Ovary (tissue), 9 donors: ENCODE measurements around the gene L2HGDH. TPM values are rescaled to one million over a fixed set of nuclear protein-coding genes. Genes with fewer than 3 reads are reported as not detected.
"Not testable (repeated sequence)": the region's sequence is repeated elsewhere in the genome, so short reads cannot be mapped to it uniquely, and the experiment has no call there.

Source experiments
- DNase-seq, 5 donors: peaks; one replicate each; pipeline ENCODE4 v3.0.0-alpha.2; 2019 to 2020
- H3K27ac ChIP-seq, 2 donors: fragments of 200-600 bp; one replicate each; pipeline versions ENCODE4 v1.5.1 to v1.8.0; 2019 to 2022
- H3K27me3 ChIP-seq: fragments of 200-600 bp; one replicate; pipeline ENCODE4 v1.8.0; 2022
- H3K36me3 ChIP-seq: fragments of 200-600 bp; sonication (generic); one replicate; pipeline ENCODE4 v1.5.1; 2019
- H3K4me1 ChIP-seq: one replicate; pipeline ENCODE4 v1.8.1; 2013; ENCODE audit warnings: mild to moderate bottlenecking, moderate library complexity; ENCODE audit not compliant: insufficient read depth
- H3K4me3 ChIP-seq: fragments of 200-600 bp; sonication (generic); one replicate; pipeline ENCODE4 v1.5.1; 2017
- H3K9me3 ChIP-seq, 2 donors: fragments of 200-600 bp in 1 of 2; sonication (generic) in 1 of 2; one replicate each; pipeline versions ENCODE4 v1.5.1 to v1.8.1; 2013 to 2019; ENCODE audit warnings: mild to moderate bottlenecking in 1 of 2, moderate library complexity in 1 of 2
- EP300 ChIP-seq: sonication (generic); formaldehyde crosslinking; IDR thresholded peaks from one replicate; pipeline ENCODE4 v1.6.1; 2017; ENCODE audit warnings: antibody characterized with exemption
- POLR2A ChIP-seq: fragments of 450-650 bp; IDR thresholded peaks from one replicate; pipeline ENCODE4 v1.6.1; 2017; ENCODE audit warnings: antibody characterized with exemption, mild to moderate bottlenecking, moderate library complexity
- WGBS, 3 donors: extraction: QIAGEN DNeasy Blood & Tissue Kit in 1 of 3; methylation state at CpG; one replicate each; pipeline versions ENCODE4 v1.1.5 to v1.1.7; 2013 to 2017; 5-methylcytosine and 5-hydroxymethylcytosine counted together
- intact Hi-C, 4 donors: fragments of 100-400 bp; cut with DNase I; formaldehyde crosslinking; loops; one replicate each; pipeline versions ENCODE4 v1.11.0 to v1.15.1; 2022 to 2023
- polyA plus RNA-seq, 2 donors: library from polyadenylated mRNA; stranded (reverse); fragments of 200-250 nt in 1 of 2; fragments of 350-450 nt in 1 of 2; fragmentation: Illumina TruSeq in 1 of 2; extraction: RNeasy Lipid Tissue Mini Kit (QIAGEN cat#74804) in 1 of 2; gene quantifications; one replicate each; pipeline ENCODE4 v1.2.3, GENCODE V29; 2013 to 2014
- total RNA-seq, 7 donors: library from RNA; depleted of rRNA in 2 of 7; stranded (reverse); fragments of >200 nt in 2 of 7; fragmentation: NEBNext Ultra II Directional in 3 of 7; extraction: Animal tissue kit (Norgen Biotek cat#: 25700) in 3 of 7; gene quantifications; one replicate each; pipeline versions ENCODE4 v1.1.0 to v1.2.4, GENCODE V29; 2016 to 2023
- TF ChIP-seq, protein P1 (sequence below), 3 donors: fragments of 450-650 bp in 2 of 3; fragments of 200-600 bp in 1 of 3; IDR thresholded peaks; one replicate each; pipeline versions ENCODE4 v1.5.1 to v1.8.0; 2016 to 2022; ENCODE audit warnings: antibody characterized with exemption in 3 of 3, mild to moderate bottlenecking in 1 of 3
- donor health status: DM: no; HTN: no; CAD: no; lungs with moderate emphysema.
- donor health status: DM: no; HTN: no; CAD: no.
- donor health status: Bipolar disorder and iron deficiency.
- donor health status: DM: yes; HTN: yes; CAD: no.
- donor health status: DM: no; HTN: no; CAD: no.
- donor health status: DM: yes; HTN: yes; CAD: no.

Gene L2HGDH
- total and polyA plus RNA-seq, 9 donors: 2.3 to 5.9 (median 4.8) TPM

DNA sequence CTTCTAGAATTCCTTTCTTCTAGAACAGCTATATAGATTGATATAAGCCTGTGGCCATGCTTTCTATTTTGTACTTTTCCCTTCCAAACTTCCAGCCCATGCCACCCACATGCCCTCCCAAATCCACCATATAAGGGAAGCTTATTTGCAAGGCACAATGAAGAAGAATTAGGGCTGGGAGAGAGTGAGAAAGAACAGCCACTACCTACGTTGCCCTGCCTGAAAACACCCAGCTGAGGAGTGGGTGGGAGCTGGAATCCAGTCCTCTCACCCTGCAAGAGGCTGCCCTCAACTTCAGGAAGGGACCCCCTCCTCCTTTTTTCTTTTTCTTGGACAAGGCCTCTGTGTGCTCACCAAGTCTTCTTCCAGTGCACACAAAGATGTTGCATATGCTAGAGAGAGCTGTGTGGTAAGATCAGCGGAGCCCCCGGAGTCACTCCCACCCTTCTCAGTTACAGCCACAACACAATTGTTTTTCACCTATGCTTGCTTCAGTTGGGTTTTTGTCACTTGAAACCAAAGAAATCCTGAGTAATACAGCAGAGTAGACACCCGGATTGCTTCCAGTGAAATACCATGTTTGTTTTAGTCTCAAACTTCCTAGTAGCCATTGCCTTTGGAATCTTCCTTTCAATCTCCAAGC is 45.8 kb upstream of the L2HGDH start:
- H3K9me3 ChIP-seq: no peaks in the 10 kb centered on the region
- DNase-seq: no peak
- H3K4me1 ChIP-seq: peaks cover 2% of the 10 kb centered on the region
- no peaks in the 10 kb centered on the region for H3K27me3 ChIP-seq
- H3K27ac ChIP-seq: no peak overlapping the region
- H3K4me3 ChIP-seq: no peak overlapping the region
- intact Hi-C loops: no loop called here
- no peaks in the 10 kb centered on the region for H3K36me3 ChIP-seq
- WGBS, 3 donors: 91 to 93% (median 91%) methylated on average over 4 of the region's 4 CpGs
- TF ChIP-seq EP300 (no peak), POLR2A (no peak)
- TF ChIP-seq, protein P1, sequence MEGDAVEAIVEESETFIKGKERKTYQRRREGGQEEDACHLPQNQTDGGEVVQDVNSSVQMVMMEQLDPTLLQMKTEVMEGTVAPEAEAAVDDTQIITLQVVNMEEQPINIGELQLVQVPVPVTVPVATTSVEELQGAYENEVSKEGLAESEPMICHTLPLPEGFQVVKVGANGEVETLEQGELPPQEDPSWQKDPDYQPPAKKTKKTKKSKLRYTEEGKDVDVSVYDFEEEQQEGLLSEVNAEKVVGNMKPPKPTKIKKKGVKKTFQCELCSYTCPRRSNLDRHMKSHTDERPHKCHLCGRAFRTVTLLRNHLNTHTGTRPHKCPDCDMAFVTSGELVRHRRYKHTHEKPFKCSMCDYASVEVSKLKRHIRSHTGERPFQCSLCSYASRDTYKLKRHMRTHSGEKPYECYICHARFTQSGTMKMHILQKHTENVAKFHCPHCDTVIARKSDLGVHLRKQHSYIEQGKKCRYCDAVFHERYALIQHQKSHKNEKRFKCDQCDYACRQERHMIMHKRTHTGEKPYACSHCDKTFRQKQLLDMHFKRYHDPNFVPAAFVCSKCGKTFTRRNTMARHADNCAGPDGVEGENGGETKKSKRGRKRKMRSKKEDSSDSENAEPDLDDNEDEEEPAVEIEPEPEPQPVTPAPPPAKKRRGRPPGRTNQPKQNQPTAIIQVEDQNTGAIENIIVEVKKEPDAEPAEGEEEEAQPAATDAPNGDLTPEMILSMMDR (IDR thresholded peaks at IDR 0.05): no peak

DNA sequence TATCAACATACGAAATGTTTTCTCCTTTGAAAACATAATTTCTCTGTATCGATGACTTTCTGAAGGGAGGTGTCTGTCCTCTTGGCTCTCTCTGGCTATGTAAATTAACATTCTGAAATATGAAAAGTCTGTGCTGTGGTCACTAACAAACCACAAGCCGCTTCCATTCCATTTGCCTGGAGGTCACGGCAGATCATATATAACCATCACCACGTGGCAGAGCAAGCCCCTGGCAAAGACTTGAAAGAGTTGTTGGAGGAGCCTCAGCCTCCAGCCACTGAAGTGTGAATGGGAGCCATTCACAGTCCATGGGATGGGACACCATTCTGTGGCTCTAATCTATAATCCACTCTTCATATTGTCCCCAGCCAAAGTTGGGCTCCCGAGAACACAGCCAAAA is 45.1 kb upstream of the L2HGDH start:
- no peak for DNase-seq
- 63 to 80% (median 71%) methylated on average over 6 of the region's 6 CpGs for WGBS, 3 donors
- H3K4me1 ChIP-seq: no peaks in the 10 kb centered on the region
- H3K27ac ChIP-seq: no peak overlapping the region
- no peaks in the 10 kb centered on the region for H3K36me3 ChIP-seq
- H3K27me3 ChIP-seq: no peaks in the 10 kb centered on the region
- TF ChIP-seq POLR2A (no peak), EP300 (no peak)
- TF ChIP-seq, protein P1 (IDR thresholded peaks at IDR 0.05): no peak
- intact Hi-C loops: no loop called here
- H3K4me3 ChIP-seq: no peak overlapping the region
- H3K9me3 ChIP-seq: no peaks in the 10 kb centered on the region

DNA sequence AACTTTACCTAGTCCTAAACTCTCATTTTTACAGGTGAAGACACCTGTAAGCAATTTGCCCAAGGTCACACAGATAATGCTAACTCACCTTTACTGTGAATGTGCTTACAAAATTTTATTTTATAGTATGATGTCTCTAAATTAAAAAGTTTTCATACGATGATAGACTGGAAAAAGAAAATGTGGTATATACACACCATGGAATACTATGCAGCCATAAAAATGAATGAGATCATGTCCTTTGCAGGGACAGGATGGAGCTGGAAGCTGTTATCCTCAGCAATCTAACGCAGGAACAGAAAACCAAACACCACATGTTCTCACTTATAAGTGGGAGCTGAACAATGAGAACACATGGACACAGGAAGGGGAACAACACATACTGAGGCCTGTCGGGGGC is 44.3 kb upstream of the L2HGDH start:
- H3K27ac ChIP-seq, H3K9me3 ChIP-seq, DNase-seq, H3K4me3 ChIP-seq, H3K27me3 ChIP-seq, H3K4me1 ChIP-seq, intact Hi-C loops, H3K36me3 ChIP-seq: not testable (repeated sequence)
- 84 to 89% (median 85%) methylated on average over 3 of the region's 3 CpGs for WGBS, 3 donors

DNA sequence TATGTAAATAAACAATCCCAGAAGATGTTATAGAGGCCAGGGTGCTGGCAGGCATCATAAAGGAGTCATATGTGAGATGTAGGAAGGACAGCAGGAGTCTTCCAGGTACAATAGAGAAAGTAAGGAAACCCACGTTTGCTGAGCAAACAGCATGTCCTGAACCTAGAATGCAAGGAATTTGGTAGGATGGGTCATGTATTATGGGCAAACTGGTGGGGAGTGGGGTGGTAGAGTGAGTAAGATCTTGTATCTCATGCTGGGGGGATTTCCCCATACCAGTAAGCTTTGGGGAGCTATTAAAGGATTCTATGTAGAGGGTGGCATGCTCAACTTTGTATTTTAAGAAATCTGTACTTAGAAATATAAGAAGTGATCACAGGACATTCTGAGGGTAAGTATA is 43.7 kb upstream of the L2HGDH start:
- Histone ChIP-seq H3K4me1 (no peaks in the 10 kb centered on the region), H3K36me3 (no peaks in the 10 kb centered on the region), H3K4me3 (no peak overlapping the region), H3K9me3 (no peaks in the 10 kb centered on the region), H3K27ac (no peak overlapping the region), H3K27me3 (no peaks in the 10 kb centered on the region)
- TF ChIP-seq EP300 (no peak), POLR2A (no peak)
- TF ChIP-seq, protein P1 (IDR thresholded peaks at IDR 0.05): no peak
- intact Hi-C loops: no loop called here
- 85 to 92% (median 90%) methylated on average over 1 of the region's 1 CpG for WGBS, 3 donors
- DNase-seq: no peak

DNA sequence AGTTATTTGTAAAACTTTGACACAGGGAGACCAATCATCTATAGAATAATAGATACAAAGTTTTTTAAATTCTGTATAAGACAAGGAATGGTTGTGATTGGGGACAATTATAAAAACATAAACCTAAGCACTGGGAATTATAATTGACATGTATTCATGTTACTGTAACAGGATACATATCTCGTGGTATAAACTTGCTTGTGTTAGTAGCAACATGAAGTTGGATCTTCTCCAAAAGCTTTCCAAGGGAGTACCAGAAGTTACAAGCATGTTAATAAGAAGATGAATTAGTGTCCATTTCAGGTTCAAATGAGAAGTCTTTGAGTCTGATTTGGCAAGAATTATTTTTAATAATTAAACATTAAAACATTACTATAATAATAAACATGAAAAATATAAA is 42.5 kb upstream of the L2HGDH start:
- Histone ChIP-seq H3K27ac (no peak overlapping the region), H3K4me1 (no peaks in the 10 kb centered on the region), H3K27me3 (no peaks in the 10 kb centered on the region), H3K36me3 (no peaks in the 10 kb centered on the region), H3K4me3 (no peak overlapping the region), H3K9me3 (no peaks in the 10 kb centered on the region)
- 0 to 17% (median 0%) methylated on average over 1 of the region's 1 CpG for WGBS, 3 donors
- DNase-seq: no peak
- intact Hi-C loops: no loop called here
- TF ChIP-seq POLR2A (no peak), EP300 (no peak)
- TF ChIP-seq, protein P1 (IDR thresholded peaks at IDR 0.05): no peak
